ENCODE measurements around the gene BLM.
A peak's percentile ranks its signal among the peaks of the same experiment; 100 is the strongest.
"Not testable (repeated sequence)": the region's sequence is repeated elsewhere in the genome, so short reads cannot be mapped to it uniquely, and the experiment has no call there.

BLM gene

DNA sequence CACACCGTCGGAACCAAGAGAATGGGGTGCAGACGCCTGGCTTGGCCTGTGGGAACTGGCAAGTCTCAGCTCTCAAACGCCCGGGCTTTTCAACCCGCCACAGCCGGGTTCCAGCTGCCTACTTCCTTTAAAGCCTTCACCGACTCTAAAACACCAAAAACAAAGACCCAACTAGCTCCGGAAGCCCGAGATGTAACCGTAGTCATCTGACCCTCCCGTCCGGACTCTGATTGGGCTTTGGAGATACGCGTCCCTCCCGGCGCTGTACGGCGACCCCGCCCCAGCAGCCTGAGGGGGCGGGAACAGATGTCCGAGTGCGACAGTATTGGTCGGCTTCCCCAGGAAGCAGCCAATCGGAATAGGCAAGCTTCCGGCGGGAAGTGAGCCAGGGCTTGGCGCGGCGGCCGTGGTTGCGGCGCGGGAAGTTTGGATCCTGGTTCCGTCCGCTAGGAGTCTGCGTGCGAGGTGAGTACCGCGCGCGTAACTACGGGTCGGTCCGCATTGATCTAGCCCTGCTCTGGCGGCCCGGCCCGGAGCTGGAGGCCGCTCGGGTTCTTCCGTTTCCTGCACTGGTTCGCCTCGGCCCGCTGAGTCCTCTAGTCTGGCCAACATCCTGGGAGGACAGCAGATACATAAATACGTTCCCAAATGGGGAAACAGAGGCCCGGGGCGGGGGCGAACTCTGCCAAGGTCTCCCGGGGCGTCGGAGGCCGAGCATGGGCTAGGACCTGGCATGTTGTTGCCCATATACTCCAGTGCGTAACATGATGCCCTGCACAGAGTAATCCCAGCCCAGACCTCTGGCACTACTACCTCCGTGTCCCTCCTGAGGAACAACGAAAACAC, at the start of gene BLM:
TSS of gene BLM (plus strand) at position 371 of the 846 bp plus-strand sequence. CDS start 30,047 bp downstream, outside the sequence.
- peak; percentile 87 to 90 for DNase-seq (ENCODE audit: low read depth in 2 of 2)

DNA sequence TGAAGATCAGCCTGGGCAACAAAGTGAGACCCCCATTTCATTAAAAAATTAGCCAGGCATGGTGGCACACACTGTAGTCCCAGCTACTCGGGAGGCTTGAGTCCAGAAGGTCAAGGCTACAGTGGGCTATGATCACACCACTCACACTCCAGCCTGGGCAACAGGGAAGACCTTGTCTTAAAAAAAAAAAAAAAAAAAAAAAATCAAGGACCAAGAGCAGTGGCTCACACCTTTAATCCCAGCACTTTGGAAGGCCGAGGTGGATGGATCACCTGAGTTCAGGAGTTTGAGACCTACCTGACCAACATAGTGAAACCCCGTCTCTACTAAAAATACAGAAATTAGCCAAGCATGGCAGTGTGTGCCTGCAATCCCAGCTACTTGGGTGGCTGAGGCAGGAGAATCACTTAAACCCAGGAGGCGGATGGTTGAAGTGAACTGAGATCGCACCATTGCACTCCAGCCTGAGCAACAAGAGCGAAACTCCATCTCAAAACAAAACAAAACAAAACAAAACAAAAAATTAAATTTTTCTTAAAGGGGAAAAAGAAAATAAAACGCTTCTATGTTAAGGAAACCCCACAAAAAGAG, 49.3 kb upstream of the BLM start:
- DNase-seq (ENCODE audit: low read depth in 2 of 2): not testable (repeated sequence)

GRCh38 chr15:90670631-90671030, 46.5 kb upstream of the BLM start:
- not testable (repeated sequence) for DNase-seq (ENCODE audit: low read depth in 2 of 2)

GRCh38 chr15:90671216-90671615, 45.9 kb upstream of the BLM start:
- no peak for DNase-seq (ENCODE audit: low read depth in 2 of 2)

DNA sequence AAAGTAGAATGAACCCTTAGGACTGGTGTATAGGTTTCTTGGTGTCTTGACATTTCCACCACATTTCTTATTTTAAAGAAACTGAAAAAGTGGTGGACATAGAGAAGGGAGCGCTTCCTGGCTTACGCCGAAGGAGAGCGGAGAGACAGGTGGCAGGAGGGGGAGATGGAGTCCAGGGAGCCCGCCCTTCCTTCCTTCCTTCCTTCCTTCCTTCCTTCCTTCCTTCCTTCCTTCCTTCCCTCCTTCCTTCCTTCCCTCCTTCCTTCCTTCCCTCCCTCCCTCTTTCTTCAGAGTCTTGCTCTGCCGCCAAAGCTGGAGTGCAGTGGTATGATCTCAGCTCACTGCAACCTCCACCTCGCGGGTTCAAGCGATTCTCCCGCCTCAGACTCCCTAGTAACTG, 43.8 kb upstream of the BLM start:
- DNase-seq (ENCODE audit: low read depth in 2 of 2): not testable (repeated sequence)

DNA sequence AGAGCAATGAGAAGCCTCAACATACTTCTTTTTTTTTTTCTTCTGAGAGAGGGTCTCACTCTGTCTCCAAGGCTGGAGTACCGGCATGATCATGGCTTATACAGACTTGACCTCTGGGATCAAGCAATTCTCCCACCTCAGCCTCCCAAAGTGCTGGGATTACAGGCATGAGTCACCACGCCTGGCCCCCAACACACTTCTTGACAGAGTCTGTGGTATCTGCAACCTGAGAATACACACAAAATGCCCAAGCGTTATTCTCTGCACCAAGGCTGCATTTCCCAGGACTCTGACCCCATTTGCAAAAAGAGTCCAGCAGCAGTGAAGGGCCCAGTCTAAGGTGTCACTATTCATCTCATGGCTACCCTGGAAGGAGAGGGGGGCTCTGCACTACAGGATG, 42.7 kb upstream of the BLM start:
- no peak for DNase-seq (ENCODE audit: low read depth in 2 of 2)

DNA sequence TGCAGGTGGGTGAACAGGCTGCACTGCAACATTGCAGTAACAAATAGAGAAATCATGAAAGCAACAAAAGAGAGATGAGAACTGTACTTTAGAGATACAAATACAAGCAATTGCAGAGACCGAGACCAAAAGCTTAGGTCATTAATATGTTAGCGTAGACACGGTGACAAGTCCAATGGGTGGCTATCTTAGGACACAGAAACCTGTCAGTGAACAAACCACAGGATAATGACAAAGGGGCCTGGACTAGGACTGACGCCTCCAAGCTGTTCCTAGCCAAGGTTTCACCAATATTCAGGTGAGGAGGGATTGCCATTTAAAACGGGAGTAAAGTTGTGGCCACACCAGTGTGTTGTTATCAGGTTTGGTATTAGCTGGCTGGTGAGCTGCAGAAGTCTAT, 41.7 kb upstream of the BLM start:
- DNase-seq (ENCODE audit: low read depth in 2 of 2): no peak

GRCh38 chr15:90677807-90678790, 39.0 kb upstream of the BLM start:
- no peak for DNase-seq (ENCODE audit: low read depth in 2 of 2)

DNA sequence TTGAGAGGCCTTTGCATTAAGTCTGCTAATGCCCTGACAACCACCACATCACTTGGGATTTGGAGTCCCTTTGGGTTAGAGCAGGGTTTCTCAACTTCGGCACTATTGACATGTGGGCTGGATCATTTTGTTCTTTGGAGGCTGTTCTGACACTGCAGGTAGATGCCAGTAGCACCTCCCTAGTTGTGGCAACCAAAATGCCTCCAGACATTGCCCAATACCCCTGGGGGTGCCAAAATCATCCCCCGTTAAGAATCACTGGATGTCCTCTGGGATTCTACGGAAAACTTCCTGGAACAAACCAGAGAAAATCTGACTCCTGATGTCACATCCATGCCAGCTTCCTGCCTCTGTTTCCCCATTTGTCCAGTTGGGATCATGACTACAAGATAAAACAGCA, 37.2 kb upstream of the BLM start:
- DNase-seq (ENCODE audit: low read depth in 2 of 2): no peak

DNA sequence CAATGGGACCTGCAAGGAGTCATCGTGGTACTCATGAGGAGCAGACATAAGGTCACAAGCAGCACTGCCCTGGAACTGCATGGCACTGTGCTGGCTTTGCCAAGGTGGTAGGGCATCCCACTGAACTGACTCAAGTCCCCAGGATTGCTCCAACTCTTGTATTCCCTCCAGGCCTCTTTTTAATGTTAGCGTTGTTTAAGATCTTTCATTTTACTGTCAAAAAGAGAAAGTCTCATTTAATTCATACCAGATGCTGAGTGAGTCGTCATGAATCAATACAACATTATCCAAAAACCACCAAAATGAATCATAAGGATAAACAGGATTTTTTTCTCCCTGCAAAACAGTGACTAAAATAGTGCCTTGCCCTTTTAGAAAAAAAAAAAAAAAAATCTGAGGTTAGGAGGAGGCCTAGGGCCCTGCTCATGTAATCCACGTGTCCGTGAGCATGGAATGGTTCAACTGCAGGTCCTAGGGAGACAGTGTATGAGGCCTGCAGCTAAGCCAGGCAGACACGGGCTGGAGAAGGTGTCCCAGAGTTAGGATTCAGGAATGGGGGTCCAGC, 36.7 kb upstream of the BLM start:
- DNase-seq (ENCODE audit: low read depth in 2 of 2): no peak

- no peak for DNase-seq (ENCODE audit: low read depth in 2 of 2)
These were observed 36.1 kb upstream of the BLM start for GRCh38 chr15:90681056-90681455.

DNA sequence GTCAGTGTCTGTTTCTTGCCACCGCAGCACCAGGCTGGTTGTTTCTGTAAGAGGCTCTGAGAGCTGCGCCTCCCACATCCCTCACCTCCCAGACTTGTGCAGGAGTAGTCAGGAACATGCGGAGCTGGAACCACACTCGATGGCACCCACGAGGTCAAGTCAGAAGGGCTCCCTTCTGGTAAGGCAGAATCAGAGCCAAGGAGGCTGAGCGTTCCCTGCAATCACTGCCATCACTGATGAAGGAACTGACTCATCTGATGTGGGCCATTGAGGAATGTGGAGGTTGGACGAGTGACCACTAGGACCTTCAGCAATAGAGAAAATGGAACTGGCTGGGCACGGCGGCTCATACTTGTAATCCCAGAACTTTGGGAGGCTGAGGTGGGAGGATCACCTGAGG, 35.7 kb upstream of the BLM start:
- DNase-seq (ENCODE audit: low read depth in 2 of 2): no peak

- DNase-seq (ENCODE audit: low read depth in 2 of 2): no peak
These were observed 33.8 kb upstream of the BLM start for GRCh38 chr15:90683371-90683770.

GRCh38 chr15:90683876-90684275, 33.3 kb upstream of the BLM start:
- DNase-seq (ENCODE audit: low read depth in 2 of 2): no peak

- no peak for DNase-seq (ENCODE audit: low read depth in 2 of 2)
These were observed 32.9 kb upstream of the BLM start for GRCh38 chr15:90684281-90684680.

GRCh38 chr15:90685591-90686434, 31.3 kb upstream of the BLM start:
- DNase-seq (ENCODE audit: low read depth in 2 of 2): no peak

- no peak for DNase-seq (ENCODE audit: low read depth in 2 of 2)
These were observed 30.5 kb upstream of the BLM start for GRCh38 chr15:90686435-90687218.

GRCh38 chr15:90689326-90689961, 27.7 kb upstream of the BLM start:
- not testable (repeated sequence) for DNase-seq (ENCODE audit: low read depth in 2 of 2)

DNA sequence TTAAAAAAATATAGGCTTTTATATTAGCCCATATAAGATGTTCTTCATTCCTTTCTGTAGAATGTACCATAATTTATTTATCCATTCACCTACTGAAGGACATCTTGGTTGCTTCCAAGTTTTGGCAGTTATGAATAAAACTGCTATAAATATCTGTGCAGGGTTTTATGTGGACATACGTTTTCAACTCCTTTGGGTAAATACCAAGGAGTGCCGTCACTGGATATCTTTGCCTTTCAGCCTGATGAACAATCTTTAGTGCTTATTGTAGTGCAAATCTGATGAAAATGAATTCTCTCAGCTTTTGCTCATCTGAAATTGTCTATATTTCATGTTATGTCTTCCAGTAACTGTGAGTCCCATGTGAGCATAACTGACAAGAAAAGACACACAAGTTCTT, 26.6 kb upstream of the BLM start:
- no peak for DNase-seq (ENCODE audit: low read depth in 2 of 2)

DNA sequence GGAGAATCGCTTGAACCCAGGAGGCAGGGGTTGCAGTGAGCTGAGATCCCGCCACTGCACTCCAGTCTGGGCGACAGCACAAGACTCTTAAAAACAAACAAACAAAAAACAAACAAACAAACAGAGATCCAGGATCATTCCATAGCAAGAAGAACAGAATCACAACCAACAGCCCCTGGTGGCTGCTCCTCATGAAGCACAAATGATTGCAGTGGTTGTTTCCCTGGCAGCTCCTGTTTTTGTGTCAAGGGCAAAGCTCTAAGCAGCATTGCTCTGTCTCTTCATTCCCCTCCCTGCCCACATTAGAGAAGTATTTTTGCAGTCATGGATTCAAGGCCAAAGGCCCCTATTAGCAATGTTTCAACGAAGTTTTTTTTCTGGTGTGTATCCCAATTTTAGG, 25.8 kb upstream of the BLM start:
- no peak for DNase-seq (ENCODE audit: low read depth in 2 of 2)
